ENCODE measurements around the gene INF2. TPM values are rescaled to one million over a fixed set of nuclear protein-coding genes. Genes with fewer than 3 reads are reported as not detected.

The INF2 gene
- total and polyA plus RNA-seq, 2 experiments from 2014 or later, result 36.7 to 75.5 TPM

- Histone ChIP-seq H3K9me2 (ENCODE audit: insufficient read depth) (no peaks in the 10 kb centered on the region), H4K20me1 (replicated peaks; ENCODE audit: insufficient read depth) (peaks cover 5% of the 10 kb centered on the region; the same call in 1 of the 2 replicates), H3K4me2 (peak overlapping the region; percentile 95), H3K36me3 (ENCODE audit: insufficient read depth) (no peaks in the 10 kb centered on the region), H3K27me3 (ENCODE audit: insufficient read depth) (no peaks in the 10 kb centered on the region), H3K79me2 (replicated peaks; ENCODE audit: insufficient read depth) (peaks cover 46% of the 10 kb centered on the region), H3K4me3 (peak overlapping the region; percentile 78), H3F3A (replicated peaks; ENCODE audit: low read depth) (0 out of 2 replicates have a peak, but pooled peaks cover 5% of the 10 kb centered on the region), H3K27ac (ENCODE audit: low read depth) (no peak overlapping the region), H3K4me1 (ENCODE audit: insufficient read depth) (peaks cover 38% of the 10 kb centered on the region), H2AFZ (no peak overlapping the region)
- no peak for DNase-seq (ENCODE audit: low spot score)
- ATAC-seq, result no peak
- Mint-ChIP-seq H3K27ac (no peak overlapping the region), H3K4me3 (peak overlapping the region; percentile 71), H3K9me3 (no peaks in the 10 kb centered on the region; the same call in 2 of the 3 replicates), H3K4me1 (peaks cover 30% of the 10 kb centered on the region), H3K36me3 (ENCODE audit: low read depth) (peaks cover 2% of the 10 kb centered on the region; the same call in 1 of the 3 replicates), H3K27me3 (ENCODE audit: insufficient read depth, low read depth, poor library complexity) (peaks cover 20% of the 10 kb centered on the region)
- TF ChIP-seq NANOG (IDR thresholded peaks at IDR 0.05; ENCODE audit: borderline replicate concordance) (no peak), POLR2AphosphoS5 (IDR thresholded peaks at IDR 0.05; ENCODE audit: low read depth) (no peak), CTCF (conservative IDR thresholded peaks at IDR 0.05; ENCODE audit: low read depth in 2 of 2) (no peak), STAT1 (IDR thresholded peaks at IDR 0.05; ENCODE audit: unreplicated experiment) (no peak)
These were observed 1.5 kb downstream of the INF2 start for GRCh38 chr14:104690861-104691455.

- Histone ChIP-seq H4K20me1 (replicated peaks; ENCODE audit: insufficient read depth) (peaks cover 5% of the 10 kb centered on the region; the same call in 1 of the 2 replicates), H3K4me3 (no peak overlapping the region), H3F3A (replicated peaks; ENCODE audit: low read depth) (0 out of 2 replicates have a peak, but pooled peaks cover 5% of the 10 kb centered on the region), H3K79me2 (replicated peaks; ENCODE audit: insufficient read depth) (peaks cover 46% of the 10 kb centered on the region), H2AFZ (no peak overlapping the region), H3K36me3 (ENCODE audit: insufficient read depth) (no peaks in the 10 kb centered on the region), H3K4me2 (peak overlapping the region; percentile 95; the same call in 1 of the 2 replicates), H3K9me2 (ENCODE audit: insufficient read depth) (no peaks in the 10 kb centered on the region), H3K4me1 (ENCODE audit: insufficient read depth) (peaks cover 39% of the 10 kb centered on the region), H3K27me3 (ENCODE audit: insufficient read depth) (no peaks in the 10 kb centered on the region), H3K27ac (ENCODE audit: low read depth) (no peak overlapping the region)
- no peak overlapping the region for H3K27ac Mint-ChIP-seq
- H3K9me3 Mint-ChIP-seq, result no peaks in the 10 kb centered on the region; the same call in 2 of the 3 replicates
- no peak for ATAC-seq
- DNase-seq (ENCODE audit: low spot score), result no peak
- H3K4me3 Mint-ChIP-seq, result peak overlapping the region; percentile 71; the same call in 1 of the 3 replicates
- H3K27me3 Mint-ChIP-seq (ENCODE audit: insufficient read depth, low read depth, poor library complexity), result peaks cover 20% of the 10 kb centered on the region
- peaks cover 4% of the 10 kb centered on the region; the same call in 1 of the 3 replicates for H3K36me3 Mint-ChIP-seq (ENCODE audit: low read depth)
- H3K4me1 Mint-ChIP-seq, result peaks cover 32% of the 10 kb centered on the region
- TF ChIP-seq EZH2 (IDR thresholded peaks at IDR 0.05; ENCODE audit: low read depth, unreplicated experiment) (no peak), ZNF114 (CRISPR knock-in tag; IDR thresholded peaks at IDR 0.05) (no peak), REST (IDR thresholded peaks at IDR 0.05; ENCODE audit: unreplicated experiment) (no peak), POLR2AphosphoS5 (IDR thresholded peaks at IDR 0.05; ENCODE audit: low read depth) (no peak), NANOG (IDR thresholded peaks at IDR 0.05; ENCODE audit: borderline replicate concordance) (no peak), STAT1 (IDR thresholded peaks at IDR 0.05; ENCODE audit: unreplicated experiment) (no peak), JUNB (IDR thresholded peaks at IDR 0.05; ENCODE audit: unreplicated experiment) (no peak), CREB1 (CRISPR knock-in tag; IDR thresholded peaks at IDR 0.05; ENCODE audit: low read depth) (no peak), ETS1 (IDR thresholded peaks at IDR 0.05) (no peak), EZH2phosphoT487 (IDR thresholded peaks at IDR 0.05; ENCODE audit: unreplicated experiment) (no peak), CTCF (conservative IDR thresholded peaks at IDR 0.05; ENCODE audit: low read depth in 2 of 2) (no peak)
These were observed 2.3 kb downstream of the INF2 start for GRCh38 chr14:104691546-104692260.
